H1 (cell line): ENCODE measurements around the gene SH2D4B. TPM values are rescaled to one million over a fixed set of nuclear protein-coding genes. Genes with fewer than 3 reads are reported as not detected.

Experiments used
- SP2 ChIP-seq: IDR thresholded peaks from 2 replicates; pipeline ENCODE4 v1.6.1; 2012; ENCODE audit warnings: mild to moderate bottlenecking, low read length, inconsistent platforms
- TBP ChIP-seq: IDR thresholded peaks from 2 replicates; pipeline ENCODE4 v1.6.1; 2011; ENCODE audit warnings: low read depth, low read length, improper control_type of control experiment
- polyA plus RNA-seq, 7 experiments: library from polyadenylated mRNA; depleted of rRNA in 3 of 7; stranded (reverse) in 5 of 7; unstranded in 2 of 7; fragments of >200 nt in 5 of 7; fragments of 200-250 nt in 2 of 7; gene quantifications; 1 replicate in 5 of 7; 2 replicates in 1 of 7; 4 replicates in 1 of 7; pipeline versions ENCODE4 v1.2.1 to v1.2.3, GENCODE V29; 2011 to 2013; ENCODE audit warnings: missing spikeins in 2 of 7, mixed read lengths in 2 of 7
- total RNA-seq: library from RNA; stranded (reverse); fragmentation: NEBNext Ultra II Directional; extraction: Animal tissue kit (Norgen Biotek cat#: 25700); gene quantifications from 2 replicates; pipeline ENCODE4 v1.2.1, GENCODE V29; 2021

SH2D4B gene
- total and polyA plus RNA-seq, 2 of the 8 experiments (the other 6 are each of a cell fraction or from before 2014, with no cell fraction given), result 0.06 to 0.13 TPM

- TF ChIP-seq SP2, result no peak
- TF ChIP-seq TBP, result no peak
These were observed 4.4 kb downstream of the SH2D4B start (continued) for GRCh38 chr10:80542053-80542452.
